ENCODE results near the gene DENND2D.

GRCh38 chr1:111161843-111162487, 38.5 kb downstream of the DENND2D start:
- TF ChIP-seq CTCF (IDR thresholded peaks at IDR 0.05) (no peak), POLR2AphosphoS5 (IDR thresholded peaks at IDR 0.05) (no peak)

Data from gastroesophageal sphincter (tissue), 3 donors.